Daoy (cell line): Measurements from ENCODE around the gene STIL. TPM values are rescaled to one million over a fixed set of nuclear protein-coding genes. Genes with fewer than 3 reads are reported as not detected.
"Not testable (repeated sequence)": the region's sequence is repeated elsewhere in the genome, so short reads cannot be mapped to it uniquely, and the experiment has no call there.

ENCODE experiments used
- DNase-seq: peaks from one replicate; pipeline ENCODE4 v3.0.0-alpha.2; 2015; ENCODE audit warnings: low read depth
- total RNA-seq: library from RNA; depleted of rRNA; stranded (reverse); fragments of >200 nt; shearing (Covaris generic); gene quantifications from 2 replicates; pipeline ENCODE4 v1.2.3, GENCODE V29; 2014; rRNA removed

Gene STIL
- total RNA-seq, result 29.8 and 37.9 TPM in 2 replicates

DNA sequence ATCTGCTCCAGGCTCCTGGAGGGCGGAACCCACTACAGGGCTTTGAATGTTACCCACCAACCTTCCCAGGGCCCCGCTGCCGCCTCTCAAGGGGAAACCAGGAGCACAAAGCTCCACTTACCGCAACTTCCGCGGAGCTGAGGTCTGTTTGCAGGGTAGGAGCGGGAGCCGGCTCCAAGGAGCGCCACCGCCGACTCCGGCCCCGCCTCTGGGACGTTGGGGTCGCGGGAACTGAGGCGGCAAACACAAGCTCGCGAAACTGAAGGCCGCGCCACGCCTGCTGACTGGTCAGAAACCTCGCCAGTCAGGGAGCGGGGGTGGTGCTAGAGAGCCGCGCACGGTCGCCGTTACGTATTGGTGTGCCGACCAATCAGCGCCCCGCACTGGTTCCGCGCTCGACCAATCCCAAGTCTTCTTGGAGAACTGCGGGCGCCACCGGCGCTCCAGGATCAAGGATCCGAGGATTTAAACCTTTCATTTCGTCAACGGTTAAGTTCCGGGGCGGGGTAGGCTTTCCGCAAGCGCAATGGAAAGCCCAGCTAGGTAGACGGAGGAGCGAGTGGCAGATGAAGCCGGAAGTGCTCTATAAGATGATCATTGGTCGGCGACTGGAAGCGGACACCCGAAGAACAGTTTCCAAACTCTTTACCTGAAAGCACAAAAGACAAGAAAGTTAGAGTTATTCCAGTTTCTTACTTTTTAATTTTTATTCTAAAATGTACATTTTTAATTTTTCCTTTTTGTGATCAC is at the start of gene STIL:
TSS of gene STIL (minus strand) at position 233 of the 750 bp plus-strand sequence. CDS start 3,828 bp downstream, outside the sequence.
- DNase-seq, result peak; percentile 100

- DNase-seq, result no peak
Observed at GRCh38 chr1:47362828-47363227, 48.9 kb upstream of the STIL start.

DNA sequence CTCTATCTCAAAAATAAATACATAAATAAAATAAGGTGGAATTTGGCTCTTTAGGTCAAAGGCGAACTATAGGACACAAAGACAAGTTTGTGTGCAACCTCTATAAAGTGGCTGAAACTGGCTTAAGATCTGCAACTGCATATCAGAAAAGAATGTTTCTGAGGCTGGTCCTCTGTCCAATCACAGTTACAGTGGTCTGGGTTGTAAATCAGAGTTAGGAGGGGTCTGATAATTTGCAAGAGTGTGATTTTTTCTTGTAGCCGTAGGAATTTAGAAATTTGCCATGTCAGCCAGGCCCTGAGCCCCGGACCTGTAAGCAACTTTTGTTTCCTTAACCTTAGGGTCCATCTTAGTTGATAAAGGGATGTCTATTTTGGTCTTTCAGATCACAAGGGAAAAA is 47.4 kb upstream of the STIL start:
- no peak for DNase-seq

DNA sequence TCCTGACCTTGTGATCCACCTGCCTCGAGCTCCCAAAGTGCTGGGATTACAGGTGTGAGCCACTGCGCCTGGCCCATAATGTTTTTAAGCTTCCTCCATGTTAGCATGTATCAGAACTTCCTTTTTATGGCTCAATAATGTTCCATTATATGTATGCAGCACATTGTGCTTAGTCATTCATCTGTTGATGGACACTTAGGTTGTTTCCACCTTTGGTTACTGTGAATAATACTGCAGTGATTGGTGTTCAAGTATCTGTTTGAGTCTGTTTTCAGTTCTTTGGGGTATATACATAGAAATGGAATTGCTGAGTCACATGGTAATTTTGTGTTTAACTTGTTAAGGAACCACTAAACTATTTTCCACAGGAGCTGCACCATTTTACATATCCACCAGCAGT is 37.4 kb upstream of the STIL start:
- no peak for DNase-seq

DNA sequence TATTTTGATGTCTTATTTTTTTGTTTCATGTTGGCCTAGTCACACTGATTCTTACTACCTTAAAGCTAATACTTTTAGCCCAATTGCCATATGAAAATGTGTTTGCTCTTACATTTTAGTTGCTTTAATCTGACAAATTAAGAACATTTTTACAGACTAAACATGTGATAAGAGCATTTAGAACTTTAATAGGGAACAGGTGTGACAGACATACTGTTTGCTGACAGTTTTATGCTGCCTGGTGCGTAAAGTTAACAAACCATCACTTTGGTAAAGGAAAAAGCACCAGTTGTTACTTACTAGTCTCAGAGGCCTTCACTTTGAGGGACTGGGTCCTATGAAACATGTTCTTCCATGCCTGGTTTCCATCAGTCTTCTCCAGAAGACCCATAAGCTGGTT is 34.3 kb upstream of the STIL start:
- DNase-seq, result no peak

GRCh38 chr1:47347735-47348134 is 33.8 kb upstream of the STIL start:
- DNase-seq, result no peak

GRCh38 chr1:47346979-47347378 is 33.0 kb upstream of the STIL start:
- DNase-seq, result not testable (repeated sequence)

DNA sequence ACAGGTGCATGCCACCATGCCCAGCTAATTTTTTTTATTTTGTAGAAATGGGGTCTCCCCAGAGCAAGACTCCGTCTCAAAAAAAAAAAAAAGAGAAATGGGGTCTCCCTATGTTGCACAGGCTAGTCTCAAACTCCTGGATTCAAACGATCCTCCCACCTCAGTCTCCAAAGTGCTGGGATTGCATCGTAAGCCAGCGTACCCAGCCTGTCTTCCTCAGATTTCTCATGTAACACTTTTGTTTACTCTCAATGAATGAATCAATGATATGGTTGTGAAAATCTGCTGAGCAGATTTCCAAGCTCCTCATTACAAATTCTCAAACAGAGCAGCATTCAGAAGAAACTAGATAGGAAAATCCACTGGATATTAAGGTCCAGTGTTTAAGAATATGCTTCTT is 26.3 kb upstream of the STIL start:
- DNase-seq, result no peak

GRCh38 chr1:47338249-47339077 is 24.5 kb upstream of the STIL start:
- no peak for DNase-seq

DNA sequence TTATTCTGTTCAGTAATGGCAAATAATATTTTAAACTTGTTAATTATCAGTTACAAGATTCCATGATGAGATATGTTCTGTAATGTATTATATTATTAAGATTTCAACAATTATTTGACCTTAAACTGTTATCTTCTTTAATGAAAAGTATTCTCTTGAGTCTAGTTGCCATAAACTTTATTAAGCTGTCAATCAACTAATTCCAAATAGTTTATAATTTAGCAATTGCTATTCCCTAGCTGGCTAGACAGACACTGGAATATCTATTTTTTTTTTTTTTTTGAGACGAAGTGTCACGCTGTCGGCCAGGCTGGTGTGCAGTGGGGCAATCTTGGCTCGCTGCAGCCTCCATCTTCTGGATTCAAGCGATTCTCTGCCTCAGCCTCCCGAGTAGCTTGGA is 23.4 kb upstream of the STIL start:
- DNase-seq, result no peak

DNA sequence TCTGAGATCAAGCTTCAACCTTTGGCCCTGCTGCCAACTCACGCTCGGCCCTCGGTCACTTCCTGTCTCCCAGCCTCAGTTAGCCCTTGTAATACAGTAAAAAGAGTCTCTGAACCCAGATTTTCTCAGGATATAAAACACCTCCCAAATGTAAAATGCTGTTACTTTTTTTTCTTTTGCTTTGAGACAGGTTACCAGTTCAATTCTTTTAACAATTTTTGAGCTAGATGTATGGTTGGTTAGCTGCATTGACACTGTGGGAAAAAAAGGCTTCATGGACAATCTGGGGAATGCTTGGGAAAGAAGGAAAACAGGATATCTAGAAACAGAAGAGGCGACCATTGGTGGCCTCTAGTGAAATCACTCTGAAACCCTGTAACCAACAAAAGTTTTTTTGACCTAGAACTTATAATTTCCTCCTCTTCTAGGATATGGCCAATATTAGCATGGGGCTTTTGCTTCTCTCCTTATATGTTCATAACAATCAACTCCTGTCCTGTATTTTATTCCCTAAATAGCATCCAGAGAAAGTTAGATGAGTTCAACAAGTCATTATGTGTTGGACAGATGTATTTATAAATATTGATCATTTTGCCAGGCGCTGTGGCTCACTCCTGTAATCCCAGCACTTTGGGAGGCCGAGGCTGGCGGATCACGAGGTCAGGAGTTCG is 21.0 kb upstream of the STIL start:
- no peak for DNase-seq

- DNase-seq, result peak; percentile 93
Observed at GRCh38 chr1:47333922-47334764, 20.2 kb upstream of the STIL start.

DNA sequence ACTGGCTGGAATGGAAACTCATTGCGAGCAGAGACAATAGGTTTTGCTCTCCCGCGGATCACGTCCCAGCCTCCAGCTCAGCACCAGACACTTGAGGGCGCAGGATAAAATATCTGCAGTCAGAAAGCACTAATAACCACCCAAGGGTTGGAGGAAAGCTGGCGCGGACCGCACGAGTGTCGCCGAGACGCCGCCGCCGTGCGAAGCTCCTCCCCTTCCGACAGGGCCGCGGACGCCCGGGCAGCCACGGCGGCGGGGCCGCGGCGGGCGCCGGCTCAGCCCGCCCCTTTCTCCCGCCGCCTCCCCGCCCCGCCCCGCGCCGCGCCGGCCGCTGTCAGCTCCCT is 19.6 kb upstream of the STIL start, which contains the start of gene CMPK1:
TSS of gene CMPK1 (plus strand) at position 213 of the 344 bp plus-strand sequence. CDS start 156 bp downstream, outside the sequence.
- peak; percentile 92 for DNase-seq

- no peak for DNase-seq
Observed at GRCh38 chr1:47332779-47333577, 19.0 kb upstream of the STIL start.

GRCh38 chr1:47331875-47332274 is 17.9 kb upstream of the STIL start:
- no peak for DNase-seq

DNA sequence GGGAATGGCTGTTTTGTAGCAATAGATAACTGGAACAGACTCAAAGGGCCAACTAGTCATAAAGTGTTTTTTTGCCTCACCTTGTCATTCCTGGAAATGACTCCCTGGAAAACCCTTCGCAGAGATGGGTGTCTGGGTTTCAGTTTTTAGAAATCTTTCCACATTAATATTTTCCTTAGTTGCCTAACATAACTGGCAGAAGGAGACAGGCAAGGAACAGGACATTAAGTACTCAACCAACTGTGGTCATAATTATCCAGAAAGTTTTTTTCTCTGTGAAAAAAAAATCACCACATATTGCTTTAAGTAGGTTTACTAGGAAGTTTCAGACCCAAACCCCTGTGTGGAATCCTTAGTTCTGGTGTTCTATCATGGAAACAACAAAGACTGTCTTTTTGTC is 16.3 kb upstream of the STIL start:
- DNase-seq, result no peak

DNA sequence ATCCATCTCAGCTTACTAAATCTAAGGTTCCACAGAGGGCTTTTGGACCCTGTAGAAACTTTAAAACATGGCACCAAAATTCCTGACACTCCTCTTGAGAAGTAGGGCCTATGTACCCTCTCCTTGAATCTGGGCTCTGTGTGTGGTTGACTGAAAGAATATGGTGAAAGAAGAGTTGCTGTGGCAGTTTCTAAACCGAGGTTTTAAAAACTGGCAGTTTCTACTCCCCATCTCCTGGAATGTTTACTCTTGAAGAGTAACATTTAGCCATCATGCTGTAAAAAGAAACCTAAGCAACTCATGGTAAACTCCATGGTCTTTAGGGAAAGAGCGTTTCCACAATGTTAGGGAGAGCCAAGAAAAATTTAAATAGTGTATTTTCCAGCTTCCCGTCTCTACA is 15.0 kb upstream of the STIL start:
- DNase-seq, result no peak

- no peak for DNase-seq
Observed at GRCh38 chr1:47326271-47326670, 12.3 kb upstream of the STIL start.

DNA sequence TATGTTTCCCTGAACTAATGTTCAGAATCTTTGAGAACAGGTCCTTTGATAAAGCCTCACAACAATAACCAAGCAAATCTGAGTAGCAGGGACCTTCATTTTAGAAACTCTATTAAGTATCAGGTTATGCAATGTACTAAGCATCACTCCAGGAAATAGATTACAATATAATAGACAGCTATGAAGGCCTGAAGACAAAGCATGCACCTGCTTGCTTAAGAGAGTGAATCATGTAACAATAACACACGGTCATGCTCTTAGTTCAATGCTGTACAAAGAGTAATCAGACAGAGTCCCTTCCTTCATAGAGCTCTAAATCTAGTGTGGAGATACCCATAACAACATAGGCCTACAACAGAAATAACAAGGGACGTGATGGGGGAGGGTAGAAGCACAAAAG is 11.6 kb upstream of the STIL start:
- no peak for DNase-seq

GRCh38 chr1:47324682-47325081 is 10.7 kb upstream of the STIL start:
- DNase-seq, result no peak

GRCh38 chr1:47323599-47324031 is 9.7 kb upstream of the STIL start:
- no peak for DNase-seq
